ENCODE measurements around the gene TAOK2.
"Not testable (repeated sequence)": the region's sequence is repeated elsewhere in the genome, so short reads cannot be mapped to it uniquely, and the experiment has no call there.

DNA sequence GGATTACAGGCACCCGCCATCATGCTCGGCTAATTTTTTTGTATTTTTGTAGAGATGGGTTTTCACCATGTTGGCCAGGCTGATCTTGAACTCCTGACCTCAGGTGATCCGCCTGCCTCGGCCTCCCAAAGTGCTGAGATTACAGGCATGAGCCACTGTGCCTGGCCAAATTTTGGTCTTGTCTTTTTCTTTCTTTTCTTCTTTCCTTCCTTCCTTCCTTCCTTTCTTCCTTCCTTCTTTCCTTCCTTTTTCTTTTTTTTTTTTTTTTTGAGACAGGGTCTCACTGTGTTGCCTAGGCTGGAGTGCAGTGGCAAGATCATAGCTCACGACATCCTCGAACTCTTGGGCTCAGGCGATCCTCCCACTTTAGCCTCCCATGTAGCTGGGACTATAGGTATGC is 41.8 kb downstream of the TAOK2 start:
- TF ChIP-seq POLR2AphosphoS5, POLR2A (IDR thresholded peaks at IDR 0.05; ENCODE audit: low read depth, low read length): not testable (repeated sequence)

Data from GM12892 (cell line).